GM18861 (cell line): ENCODE data around the gene HTRA3.

Experiments used
- ATAC-seq: cut with Tn5 transposase; IDR thresholded peaks from one replicate; pipeline ENCODE4 v1.9.1; 2021; ENCODE audit not compliant: unreplicated experiment

HTRA3 gene

DNA sequence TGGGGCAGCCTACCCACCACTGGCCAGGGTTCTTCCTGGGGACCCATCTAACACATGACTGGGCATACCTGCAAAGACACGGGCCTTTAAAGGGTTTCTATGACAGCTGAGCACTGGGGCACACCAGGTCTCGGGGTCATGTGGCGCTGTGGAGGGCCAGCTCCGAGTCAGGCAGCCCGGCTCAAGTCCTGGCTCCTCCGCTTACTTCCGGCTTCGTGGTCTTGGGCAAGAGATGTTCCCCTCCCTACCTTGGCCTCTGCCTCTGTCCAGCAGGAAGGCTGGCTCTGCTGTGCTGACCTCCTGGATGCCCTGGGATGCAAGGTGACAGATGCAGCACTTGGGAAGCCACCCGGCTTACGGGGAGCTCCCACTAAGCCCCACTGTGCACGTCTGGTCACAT, 37.6 kb downstream of the HTRA3 start:
- ATAC-seq, result no peak

DNA sequence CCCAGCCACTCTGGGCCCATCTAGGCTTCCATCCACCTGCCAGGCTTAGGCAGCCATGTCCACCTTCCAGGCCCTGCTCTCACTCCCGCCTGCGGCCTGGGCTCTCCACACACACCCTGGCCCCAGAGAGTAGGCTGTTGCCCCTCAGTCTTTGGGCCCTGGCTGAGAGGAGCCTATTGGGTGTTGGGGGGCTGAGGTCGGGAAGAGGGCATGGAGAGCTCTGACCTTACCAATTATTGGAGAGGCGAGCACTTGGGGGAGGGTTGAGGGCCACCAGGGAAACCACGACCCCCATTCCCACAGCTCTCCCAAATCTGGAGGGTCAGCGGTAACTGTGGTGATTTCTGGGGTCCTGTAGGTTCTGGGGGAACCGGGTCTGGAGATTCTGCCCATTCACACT, 38.2 kb downstream of the HTRA3 start:
- ATAC-seq, result no peak

DNA sequence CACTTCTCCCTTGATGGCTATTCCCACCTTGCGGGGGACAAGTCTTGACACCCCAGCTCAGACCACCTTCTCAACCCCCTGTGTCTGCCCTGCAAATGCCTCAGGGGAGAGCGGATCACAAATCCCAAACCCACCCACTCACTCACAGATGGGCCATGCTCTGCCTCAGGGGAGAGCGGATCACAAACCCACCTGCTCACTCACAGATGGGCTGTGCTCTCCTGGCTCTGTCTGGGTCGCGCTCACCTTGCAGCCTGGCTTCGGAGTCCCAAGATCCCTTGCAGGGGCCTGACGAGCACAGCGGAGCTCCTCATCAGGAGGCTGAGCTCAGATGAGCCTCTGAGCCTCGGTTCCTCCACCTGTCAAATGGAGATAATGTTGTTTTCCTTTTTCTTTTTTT, 38.6 kb downstream of the HTRA3 start:
- no peak for ATAC-seq

DNA sequence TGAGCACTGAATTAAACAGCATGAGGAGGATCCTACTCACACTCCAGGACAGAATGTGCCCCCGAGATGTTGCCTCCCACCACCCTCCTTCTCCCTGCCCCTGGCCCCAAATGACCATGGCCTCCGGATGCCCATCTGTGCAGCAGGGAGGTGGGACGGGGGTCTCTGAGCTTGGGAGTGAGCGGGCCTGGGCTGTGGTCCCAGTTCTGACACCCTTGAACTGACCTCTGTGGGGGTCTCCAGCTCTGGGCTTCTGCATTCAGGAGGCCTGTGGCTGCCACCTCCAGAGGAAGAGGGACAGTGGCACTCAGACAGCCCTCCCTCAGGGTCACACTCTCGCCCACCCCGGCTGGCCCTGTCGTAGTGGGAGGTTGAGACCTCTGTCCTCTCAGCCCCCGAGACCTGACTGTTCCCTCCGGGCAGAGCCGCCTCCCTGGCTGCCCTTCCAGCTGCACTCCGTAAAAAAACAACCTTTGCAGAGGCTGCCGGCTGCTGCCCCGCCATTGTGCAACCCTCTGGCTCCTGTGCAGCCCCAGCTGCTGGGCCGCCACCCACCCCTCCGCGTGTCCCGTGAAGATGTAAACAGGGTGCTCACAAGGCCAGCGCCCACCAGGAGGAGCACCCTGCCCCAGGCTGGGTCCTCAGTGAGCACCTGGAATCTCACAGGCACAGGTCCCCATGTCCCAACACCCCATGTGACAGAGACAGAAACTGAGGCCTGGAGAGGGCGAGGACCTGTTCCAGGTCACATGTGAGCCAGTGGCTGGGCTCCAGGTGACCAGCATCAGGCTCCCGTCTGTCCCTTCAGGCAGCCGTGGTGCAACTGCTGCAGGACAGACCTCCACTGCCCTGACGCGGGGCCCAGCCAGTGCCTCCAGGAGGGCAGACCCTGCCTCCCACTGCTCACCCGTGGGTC, 39.6 kb downstream of the HTRA3 start:
- ATAC-seq, result no peak

DNA sequence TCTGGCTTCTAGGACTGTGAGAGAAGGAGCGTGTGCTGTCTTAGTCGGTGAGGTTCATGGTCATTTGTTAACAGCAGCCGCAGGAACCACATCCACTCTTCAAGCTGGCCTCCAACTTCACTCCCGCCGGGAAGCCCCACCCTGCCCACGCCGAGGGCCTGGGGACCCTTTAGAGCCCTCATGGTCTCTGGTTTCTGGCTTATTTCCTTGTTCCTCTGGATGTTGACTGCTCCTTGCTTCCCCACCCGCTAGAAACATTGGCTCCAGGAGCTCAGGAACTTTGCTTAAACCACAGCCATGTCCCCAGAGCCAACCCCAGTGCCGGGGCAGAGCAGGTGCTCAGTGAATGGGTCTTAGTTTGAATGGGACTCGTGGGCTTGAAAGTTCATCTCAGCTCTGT, 40.8 kb downstream of the HTRA3 start:
- ATAC-seq, result no peak

DNA sequence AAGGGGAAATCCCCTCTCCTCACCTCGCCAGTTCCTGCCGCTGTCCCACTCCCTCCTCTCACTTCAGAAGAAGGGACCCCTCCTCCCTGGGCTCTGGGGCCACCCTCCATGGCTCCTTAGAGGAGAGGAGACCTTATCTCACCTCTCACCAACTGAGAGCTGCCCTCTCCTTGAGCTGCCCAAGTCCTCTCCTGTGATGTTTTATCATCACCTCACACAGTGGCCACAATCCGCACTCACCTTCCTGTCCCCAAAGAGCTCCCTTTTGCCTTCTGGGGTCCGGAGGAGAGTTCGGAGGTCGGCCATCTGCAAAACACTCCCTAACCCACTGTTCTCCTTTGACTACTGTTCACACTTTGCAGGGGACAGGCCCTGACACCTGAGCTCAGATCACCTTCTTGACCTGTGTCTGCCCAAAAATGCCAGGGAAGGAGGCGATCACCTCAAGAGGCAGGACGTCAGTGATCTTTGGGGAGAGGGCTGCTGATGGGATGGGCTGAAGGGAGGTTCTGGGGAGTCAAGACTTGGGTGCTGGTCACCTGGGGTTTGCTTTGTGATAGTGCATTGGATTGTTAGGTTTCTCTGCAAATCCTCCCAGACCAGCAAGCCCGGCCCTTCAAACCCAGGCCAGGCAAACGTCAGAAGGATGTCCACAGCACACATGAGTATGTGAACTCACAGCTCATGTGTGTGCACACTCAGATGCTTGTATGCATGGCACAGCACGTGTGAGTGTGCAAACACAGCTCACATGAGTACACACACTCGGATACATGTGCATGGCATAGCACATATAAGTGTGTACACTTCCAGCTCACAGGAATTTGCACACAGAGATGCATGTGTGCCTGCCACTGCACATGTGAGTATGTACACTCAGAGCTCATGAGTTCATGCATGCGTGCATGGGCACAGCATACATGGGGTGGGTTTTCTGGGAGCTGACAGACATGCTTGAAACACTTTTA, 41.8 kb downstream of the HTRA3 start:
- no peak for ATAC-seq

DNA sequence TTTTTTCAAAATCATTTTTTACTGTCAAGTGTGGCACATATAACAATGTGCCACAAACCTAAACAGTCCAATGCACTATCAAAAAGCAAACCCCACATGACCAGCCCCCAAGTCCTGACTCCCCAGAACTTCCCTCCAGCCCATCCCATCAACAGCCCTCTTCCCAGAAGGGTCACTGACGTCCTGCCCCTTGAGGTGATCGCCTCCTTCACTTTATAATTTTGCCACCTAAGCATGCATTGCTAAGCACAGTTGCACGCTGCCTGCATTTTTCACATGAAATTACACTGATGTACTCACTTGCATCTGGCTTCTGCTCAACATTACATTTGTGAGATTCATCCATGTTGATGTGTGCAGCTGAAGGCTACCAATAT, 42.5 kb downstream of the HTRA3 start:
- ATAC-seq, result no peak

DNA sequence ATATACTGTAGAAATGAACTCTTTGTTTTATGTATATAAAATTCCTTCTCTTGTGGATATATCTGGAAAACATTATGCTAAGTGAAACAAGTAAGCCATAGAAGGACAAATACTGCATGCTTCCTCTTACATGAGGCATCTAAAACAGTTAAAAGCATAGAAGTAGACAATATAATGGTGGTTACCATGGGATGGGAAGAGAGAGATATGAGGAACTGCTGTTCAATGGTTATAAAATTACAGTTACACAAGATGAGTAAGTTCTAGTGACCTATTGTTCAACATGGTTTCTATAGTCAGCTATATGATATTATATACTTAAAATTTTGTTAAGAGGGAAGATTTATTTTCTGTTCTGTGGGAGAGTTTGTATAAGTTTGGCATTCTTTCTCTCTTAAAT, 43.4 kb downstream of the HTRA3 start:
- no peak for ATAC-seq

DNA sequence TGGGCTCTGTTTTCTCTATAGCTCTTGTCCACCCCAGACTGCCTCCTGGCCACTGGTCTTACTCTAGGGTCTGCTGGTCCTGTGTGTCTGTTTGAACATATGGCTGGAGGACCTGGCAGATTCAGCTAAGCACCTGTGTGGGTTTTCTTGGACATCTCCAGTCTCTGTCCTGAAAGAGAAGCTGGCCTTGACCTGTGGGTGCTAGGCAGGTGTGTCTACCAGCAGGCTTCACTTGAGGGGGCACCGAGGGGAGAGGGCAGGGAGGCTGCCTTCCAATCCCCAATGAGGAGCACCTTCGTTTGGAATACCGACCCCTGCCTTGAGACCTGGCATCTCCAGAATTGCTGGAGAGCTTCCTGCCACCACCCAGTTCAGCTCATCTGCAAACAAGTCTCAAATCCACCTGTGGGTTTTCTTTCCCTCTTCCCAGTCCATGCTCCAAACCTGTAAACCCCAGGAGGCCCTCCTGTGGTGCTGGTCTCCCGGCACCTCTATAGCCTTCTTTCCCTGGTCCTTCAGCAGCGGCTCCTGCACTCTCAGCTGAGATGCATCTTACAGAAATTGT, 45.2 kb downstream of the HTRA3 start:
- no peak for ATAC-seq

DNA sequence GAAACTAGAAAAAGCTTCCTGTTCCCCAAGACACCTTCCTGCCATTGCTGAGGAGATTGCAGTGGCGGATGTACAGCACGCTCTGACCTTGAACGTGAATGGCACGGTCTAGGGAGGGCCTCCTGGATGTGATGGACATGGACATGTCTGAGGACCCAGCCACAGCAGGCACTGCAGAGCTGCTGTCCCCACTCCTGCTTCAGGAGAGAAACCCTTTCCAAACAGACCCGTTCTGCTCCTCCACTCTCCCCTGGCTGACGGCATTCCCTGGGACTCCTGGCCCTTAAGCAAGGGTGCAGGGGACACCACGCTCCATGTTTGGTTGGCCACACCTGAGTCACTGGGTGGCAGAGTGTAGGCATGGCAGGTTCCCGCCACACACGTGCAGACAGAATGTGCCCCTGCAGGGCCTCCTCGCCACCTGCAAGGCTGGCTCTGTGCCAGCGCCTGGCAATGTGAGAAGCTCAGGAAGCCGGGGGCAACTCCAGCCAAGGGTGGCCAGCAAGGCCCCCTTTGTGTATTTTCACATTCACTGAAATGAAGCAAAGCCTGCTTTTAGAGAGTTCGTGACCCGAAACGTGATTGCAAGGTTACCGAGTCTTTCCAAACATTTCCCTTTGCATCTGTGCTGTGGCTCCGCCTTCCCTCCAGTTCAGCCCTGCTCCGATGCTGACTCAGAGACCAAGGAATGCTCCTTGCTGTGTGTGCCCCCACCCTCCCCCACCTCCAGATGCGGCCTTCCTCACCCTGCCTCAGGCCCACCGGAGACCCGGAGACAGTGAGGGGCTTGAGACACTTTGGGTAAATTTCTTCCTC, 46.1 kb downstream of the HTRA3 start:
- no peak for ATAC-seq

DNA sequence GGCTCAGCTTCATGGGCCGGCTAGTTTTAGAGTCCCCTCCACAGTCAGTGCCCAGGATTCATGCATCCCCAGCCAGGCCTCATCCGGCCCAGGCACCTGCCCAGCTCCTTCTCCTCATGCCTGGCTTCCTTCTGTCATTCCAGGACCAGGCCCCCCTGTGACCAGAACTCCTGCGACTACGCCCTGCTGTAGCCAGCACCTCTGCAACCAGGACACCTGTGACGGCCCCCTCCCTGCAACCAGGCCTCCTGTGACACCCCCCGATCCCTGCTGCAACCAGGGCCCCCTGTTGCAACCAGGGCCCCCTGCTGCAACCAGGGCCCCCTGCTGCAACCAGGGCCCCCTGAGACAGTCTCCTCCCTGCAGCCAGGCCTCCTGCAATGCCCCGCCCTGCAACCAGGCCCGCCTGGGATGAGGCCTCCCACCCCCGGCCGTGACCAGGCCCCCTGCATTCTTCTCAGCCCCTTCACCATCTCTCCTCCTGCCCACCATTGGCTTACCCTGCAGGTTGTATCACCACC, 46.8 kb downstream of the HTRA3 start:
- ATAC-seq, result no peak

DNA sequence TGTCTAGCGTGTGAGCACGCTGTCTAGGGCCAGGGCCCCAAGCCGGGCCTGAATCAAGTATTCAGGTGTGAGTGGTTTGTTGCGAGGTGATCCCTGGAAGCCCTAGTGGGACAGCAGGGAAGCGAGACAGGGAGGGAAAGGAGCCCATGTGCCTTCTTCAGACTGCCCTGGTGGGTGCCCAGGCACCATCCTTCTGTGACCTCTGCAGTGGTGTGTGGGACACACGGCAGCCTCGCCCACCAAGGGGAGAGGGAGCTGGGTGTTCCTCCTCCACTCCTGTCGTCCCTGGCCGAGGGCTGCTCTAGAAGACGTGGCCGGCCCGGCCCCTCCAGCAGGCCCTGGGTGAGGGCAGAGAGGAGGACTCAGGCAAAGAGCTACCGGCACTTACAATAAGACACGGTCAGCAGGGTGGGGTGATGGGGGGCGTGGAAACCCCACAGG, 47.4 kb downstream of the HTRA3 start:
- ATAC-seq, result no peak

DNA sequence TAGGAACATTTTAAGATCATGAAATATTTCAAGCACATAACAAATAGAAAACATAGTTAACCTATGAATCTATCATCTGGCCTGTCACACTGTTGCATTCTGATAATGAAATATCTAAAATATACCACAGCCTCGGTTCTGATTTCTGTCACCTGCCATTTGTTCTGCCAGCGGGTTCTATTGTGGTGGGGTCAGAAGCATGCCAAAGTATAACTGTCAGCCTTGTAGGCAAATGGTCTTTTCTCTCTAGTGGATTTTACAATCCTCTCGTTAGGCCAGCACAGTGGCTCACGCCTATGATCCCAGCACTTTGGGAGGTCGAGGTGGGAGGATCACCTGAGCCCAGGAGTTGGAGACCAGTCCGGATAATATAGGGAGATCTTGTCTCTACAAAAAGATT, 47.9 kb downstream of the HTRA3 start:
- ATAC-seq, result no peak

DNA sequence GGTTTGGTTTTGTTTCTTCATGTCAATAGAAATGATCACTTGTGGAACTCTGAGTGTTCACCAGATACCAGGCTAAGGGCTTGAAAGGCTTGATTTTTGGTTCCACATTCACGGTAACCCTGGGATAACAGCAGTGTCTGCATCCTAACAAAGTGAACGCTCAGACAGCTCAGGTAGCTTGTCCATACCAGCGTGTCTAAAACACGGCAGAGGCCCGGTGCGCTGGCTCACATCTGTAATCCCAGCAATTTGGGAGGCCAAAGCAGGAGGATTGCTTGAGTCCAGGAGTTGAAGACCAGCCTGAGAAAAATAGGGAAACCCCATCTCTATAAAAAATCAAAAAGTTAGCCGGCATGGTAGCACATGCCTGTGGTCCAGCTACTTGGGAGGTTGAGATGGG, 49.0 kb downstream of the HTRA3 start:
- no peak for ATAC-seq

DNA sequence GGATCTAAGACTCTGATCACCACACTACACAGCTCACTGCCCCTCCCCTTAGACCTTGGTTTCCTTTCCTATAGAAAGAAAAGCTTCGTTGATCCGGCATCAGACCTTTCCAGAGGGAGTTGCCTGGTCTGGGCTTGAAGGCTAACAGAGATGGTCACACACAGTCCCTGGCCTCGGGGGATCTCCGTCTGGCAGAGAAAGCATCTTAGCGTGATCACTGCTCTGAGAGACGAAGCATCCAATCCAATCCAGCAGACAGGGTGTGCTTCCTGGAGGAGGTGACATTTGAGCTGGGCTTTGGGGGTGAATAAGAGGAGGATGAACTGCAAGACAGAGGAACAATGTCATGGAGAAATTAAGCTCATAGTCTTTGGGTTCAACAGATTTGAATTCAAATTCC, 49.5 kb downstream of the HTRA3 start:
- ATAC-seq, result no peak

DNA sequence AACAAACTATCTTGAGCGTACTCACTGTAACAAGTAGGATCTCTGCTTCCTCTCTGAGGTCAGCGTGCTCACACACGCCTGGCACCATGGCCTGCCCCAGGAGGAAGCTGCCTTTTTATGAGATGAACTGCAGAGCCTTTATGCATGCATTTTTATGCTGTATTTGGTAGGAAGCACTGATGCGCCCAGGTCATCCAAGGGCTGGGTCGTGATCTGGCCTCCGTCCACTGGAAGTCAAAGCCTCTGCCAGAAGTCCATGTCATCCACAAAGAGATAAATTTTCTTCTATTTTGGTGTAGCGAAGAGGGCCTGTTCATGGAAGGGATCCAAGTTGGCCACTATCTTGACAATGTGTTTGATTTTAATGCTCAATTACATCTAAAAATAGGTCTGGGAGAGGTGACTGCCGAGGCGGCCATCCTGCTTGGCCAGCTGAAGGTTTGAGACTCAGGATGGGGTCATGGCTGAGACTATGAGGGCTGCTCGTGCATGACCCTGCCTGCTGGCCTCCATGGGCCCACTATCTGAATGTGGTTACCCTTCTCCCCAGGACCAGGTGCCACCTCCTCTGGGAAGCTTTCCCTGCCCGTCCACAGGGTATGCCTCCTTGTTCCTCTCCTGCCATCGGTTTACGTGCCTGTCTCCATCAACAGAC, 50.3 kb downstream of the HTRA3 start:
- ATAC-seq, result no peak

DNA sequence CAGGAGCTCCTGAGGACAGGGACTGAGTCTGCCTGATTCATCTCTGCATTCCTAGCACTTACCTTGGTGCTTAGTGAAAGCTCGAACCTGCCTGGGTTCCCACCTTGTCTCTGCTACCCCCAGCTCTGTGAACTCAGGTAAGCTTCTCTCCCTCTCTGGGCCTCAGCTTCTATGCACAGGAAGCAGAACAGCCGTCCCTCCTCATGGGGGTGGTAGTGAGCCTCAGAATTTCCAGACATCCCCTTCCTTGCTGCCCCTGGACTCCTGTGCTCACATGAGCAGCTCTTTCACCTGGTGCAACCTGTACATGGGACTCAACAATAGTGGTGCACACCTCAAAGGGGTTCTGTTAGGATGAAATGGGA, 50.8 kb downstream of the HTRA3 start:
- no peak for ATAC-seq

DNA sequence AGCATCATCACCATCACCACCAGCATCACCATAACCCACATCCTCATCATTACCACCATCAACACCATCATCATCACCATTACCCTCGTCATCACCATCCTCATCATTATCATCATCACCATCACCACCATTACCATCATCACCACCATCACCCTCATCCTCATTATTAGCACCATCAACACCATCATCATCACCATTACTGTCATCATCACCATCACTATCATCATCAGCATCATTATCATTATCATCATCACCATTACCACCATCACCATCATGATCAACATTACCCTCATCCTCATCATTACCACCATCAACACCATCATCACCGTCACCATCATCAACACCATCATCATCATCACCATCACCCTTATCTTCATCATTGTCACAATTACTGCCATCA, 51.7 kb downstream of the HTRA3 start:
- ATAC-seq, result no peak

DNA sequence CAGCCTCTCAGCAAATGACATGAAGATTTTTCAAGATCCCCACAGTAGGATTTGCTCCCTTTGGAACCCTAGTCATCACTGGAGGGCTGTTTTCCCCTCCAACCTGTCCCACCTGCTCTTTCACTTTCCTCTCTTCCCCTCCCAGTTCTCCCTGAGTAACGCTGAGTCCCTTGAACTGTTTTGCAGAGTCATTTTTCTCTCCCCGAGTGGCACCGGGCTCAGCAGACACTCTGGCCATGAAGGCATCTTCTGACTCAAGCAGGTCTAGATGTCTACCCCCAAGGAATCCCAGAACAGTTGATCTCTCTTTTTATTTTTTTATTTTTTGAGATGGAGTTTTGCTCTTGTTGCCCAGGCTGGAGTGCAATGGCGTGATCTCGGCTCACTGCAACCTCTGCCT, 52.2 kb downstream of the HTRA3 start:
- no peak for ATAC-seq
